Measurements from ENCODE around the gene HARS1.

- TF ChIP-seq POLR2AphosphoS5 (IDR thresholded peaks at IDR 0.05; ENCODE audit: low read depth, low read length) = no peak
- no peak for TF ChIP-seq POU2F2 (IDR thresholded peaks at IDR 0.05; ENCODE audit: low read depth, low read length)
- TF ChIP-seq POLR2A (IDR thresholded peaks at IDR 0.05; ENCODE audit: low read depth, low read length) = no peak
- no peak for TF ChIP-seq SPI1 (IDR thresholded peaks at IDR 0.05; ENCODE audit: low read depth, low read length)
Observed at GRCh38 chr5:140628711-140629110, 62.5 kb downstream of the HARS1 start.

All from GM12891 (cell line).